ENCODE results near the gene ARL4D. TPM values are rescaled to one million over a fixed set of nuclear protein-coding genes. Genes with fewer than 3 reads are reported as not detected.

Gene ARL4D
- total RNA-seq, 1 experiment from 2014 or later: 4.5 TPM

DNA sequence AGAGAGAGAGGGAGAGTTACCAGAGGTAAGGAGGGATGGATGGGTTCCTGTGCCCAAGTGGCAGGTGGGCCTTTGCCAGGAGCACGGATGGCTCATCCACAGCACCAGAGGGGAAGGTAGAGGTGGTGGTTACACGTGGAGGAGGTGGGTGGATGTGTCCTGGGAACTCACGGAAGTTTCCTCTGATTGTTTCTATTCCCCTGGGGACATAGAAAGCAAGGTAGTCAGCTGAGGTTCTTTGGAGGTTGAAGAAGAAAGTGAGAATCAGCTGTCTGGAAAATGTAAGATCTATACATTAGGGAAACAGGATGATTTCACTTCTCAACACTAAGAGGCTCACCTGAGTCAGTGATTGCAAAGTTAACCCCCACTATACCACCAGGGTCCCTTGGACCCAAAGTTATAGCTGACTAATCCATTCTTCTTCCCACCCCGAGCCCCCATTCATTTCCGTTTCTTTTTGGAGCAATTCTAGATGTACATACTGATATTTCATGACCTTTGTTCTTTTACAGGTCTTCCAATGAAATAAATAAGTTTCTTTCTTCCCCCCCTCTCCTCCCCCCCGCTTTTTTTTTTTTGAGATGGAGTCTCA lies 27.5 kb upstream of the ARL4D start:
- no peaks in the 10 kb centered on the region for H3K9me3 ChIP-seq (ENCODE audit: control insufficient read depth, insufficient read depth, low read depth, low read length)
- TF ChIP-seq, protein P1, sequence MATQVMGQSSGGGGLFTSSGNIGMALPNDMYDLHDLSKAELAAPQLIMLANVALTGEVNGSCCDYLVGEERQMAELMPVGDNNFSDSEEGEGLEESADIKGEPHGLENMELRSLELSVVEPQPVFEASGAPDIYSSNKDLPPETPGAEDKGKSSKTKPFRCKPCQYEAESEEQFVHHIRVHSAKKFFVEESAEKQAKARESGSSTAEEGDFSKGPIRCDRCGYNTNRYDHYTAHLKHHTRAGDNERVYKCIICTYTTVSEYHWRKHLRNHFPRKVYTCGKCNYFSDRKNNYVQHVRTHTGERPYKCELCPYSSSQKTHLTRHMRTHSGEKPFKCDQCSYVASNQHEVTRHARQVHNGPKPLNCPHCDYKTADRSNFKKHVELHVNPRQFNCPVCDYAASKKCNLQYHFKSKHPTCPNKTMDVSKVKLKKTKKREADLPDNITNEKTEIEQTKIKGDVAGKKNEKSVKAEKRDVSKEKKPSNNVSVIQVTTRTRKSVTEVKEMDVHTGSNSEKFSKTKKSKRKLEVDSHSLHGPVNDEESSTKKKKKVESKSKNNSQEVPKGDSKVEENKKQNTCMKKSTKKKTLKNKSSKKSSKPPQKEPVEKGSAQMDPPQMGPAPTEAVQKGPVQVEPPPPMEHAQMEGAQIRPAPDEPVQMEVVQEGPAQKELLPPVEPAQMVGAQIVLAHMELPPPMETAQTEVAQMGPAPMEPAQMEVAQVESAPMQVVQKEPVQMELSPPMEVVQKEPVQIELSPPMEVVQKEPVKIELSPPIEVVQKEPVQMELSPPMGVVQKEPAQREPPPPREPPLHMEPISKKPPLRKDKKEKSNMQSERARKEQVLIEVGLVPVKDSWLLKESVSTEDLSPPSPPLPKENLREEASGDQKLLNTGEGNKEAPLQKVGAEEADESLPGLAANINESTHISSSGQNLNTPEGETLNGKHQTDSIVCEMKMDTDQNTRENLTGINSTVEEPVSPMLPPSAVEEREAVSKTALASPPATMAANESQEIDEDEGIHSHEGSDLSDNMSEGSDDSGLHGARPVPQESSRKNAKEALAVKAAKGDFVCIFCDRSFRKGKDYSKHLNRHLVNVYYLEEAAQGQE (IDR thresholded peaks at IDR 0.05; ENCODE audit: insufficient read depth in 1 of 2, low read depth in 2 of 2, low read length in 1 of 2): no peak
- TF ChIP-seq POLR2AphosphoS5 (IDR thresholded peaks at IDR 0.05; ENCODE audit: low read depth, low read length) (no peak), SIN3A (IDR thresholded peaks at IDR 0.05; ENCODE audit: borderline replicate concordance, insufficient read depth, low read depth, low read length) (no peak), TCF7L2 (IDR thresholded peaks at IDR 0.05; ENCODE audit: low read depth, low read length) (no peak)
- TF ChIP-seq, protein P2, sequence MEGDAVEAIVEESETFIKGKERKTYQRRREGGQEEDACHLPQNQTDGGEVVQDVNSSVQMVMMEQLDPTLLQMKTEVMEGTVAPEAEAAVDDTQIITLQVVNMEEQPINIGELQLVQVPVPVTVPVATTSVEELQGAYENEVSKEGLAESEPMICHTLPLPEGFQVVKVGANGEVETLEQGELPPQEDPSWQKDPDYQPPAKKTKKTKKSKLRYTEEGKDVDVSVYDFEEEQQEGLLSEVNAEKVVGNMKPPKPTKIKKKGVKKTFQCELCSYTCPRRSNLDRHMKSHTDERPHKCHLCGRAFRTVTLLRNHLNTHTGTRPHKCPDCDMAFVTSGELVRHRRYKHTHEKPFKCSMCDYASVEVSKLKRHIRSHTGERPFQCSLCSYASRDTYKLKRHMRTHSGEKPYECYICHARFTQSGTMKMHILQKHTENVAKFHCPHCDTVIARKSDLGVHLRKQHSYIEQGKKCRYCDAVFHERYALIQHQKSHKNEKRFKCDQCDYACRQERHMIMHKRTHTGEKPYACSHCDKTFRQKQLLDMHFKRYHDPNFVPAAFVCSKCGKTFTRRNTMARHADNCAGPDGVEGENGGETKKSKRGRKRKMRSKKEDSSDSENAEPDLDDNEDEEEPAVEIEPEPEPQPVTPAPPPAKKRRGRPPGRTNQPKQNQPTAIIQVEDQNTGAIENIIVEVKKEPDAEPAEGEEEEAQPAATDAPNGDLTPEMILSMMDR (IDR thresholded peaks at IDR 0.05): no peak
- ATAC-seq (no peak), DNase-seq (ENCODE audit: low read depth, low spot score) (no peak)
- no peaks in the 10 kb centered on the region for H3K27me3 ChIP-seq (ENCODE audit: control insufficient read depth, insufficient read depth, low read length)
- no peak overlapping the region for H3K4me3 ChIP-seq (ENCODE audit: low read depth in 2 of 2, low read length in 2 of 2)
- H3K4me1 ChIP-seq (ENCODE audit: control insufficient read depth, insufficient read depth, low read length): peaks cover 12% of the 10 kb centered on the region
- intact Hi-C loops (cut with micrococcal nuclease; ENCODE audit: unreplicated experiment): no loop called here
- ChIA-PET POLR2A (no interaction called here), CTCF (no interaction called here)
- no peaks in the 10 kb centered on the region for H3K36me3 ChIP-seq (ENCODE audit: control insufficient read depth, insufficient read depth, low read length)
- no TSS peak for BruUV-seq (replicated peaks)
- no peak overlapping the region for H3K27ac ChIP-seq (ENCODE audit: low read length)
- in situ Hi-C loops (cut with HindIII; ENCODE audit: low pct_unique_long_range_greater_than_20kb, low sequenced_read_pairs): no loop called here

DNA sequence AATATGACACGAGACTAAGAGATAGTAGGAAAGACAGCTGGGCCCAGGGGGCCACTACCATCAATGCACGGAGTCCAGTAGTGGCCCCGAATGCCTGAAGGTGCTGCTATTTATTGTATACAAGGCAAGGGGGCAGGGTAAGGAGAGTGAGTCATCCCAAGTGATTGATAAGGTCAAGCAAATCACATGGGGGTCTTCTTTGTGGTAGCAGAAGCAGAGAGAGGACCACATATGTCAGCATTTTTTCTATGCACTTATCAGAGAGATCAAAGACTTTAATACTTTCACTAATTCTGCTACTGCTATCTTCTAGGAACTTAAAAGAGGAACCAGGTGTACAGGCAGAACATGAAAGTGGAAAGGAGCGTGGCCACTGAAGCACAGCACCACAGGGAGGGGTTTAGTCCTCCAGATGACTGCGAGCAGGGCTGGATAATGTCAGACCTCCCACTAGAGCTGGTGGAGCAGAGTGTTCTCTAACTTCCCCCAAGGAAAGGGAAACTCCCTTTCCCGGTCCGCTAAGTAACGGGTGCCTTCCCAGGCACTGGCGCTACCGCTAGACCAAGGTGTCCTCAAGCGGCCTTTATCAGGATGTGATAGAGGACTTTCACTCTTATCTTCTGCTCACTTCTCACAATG lies 26.4 kb upstream of the ARL4D start:
- no TSS peak for BruUV-seq (replicated peaks)

More for the DNA sequence above, 26.4 kb upstream of the ARL4D start:
- ATAC-seq (no peak), DNase-seq (ENCODE audit: low read depth, low spot score) (no peak)
- no peaks in the 10 kb centered on the region for H3K36me3 ChIP-seq (ENCODE audit: control insufficient read depth, insufficient read depth, low read length)
- no peak overlapping the region for H3K27ac ChIP-seq (ENCODE audit: low read length)
- no peaks in the 10 kb centered on the region for H3K27me3 ChIP-seq (ENCODE audit: control insufficient read depth, insufficient read depth, low read length)
- POLR2A ChIA-PET: no interaction called here
- no peaks in the 10 kb centered on the region for H3K9me3 ChIP-seq (ENCODE audit: control insufficient read depth, insufficient read depth, low read depth, low read length)
- in situ Hi-C loops (cut with HindIII; ENCODE audit: low pct_unique_long_range_greater_than_20kb, low sequenced_read_pairs): no loop called here
- no peak overlapping the region for H3K4me3 ChIP-seq (ENCODE audit: low read depth in 2 of 2, low read length in 2 of 2)
- intact Hi-C loops (cut with micrococcal nuclease; ENCODE audit: unreplicated experiment): no loop called here
- CTCF ChIA-PET: no interaction called here
- TF ChIP-seq TCF7L2 (IDR thresholded peaks at IDR 0.05; ENCODE audit: low read depth, low read length): no peak
- TF ChIP-seq, protein P1 (IDR thresholded peaks at IDR 0.05; ENCODE audit: insufficient read depth in 1 of 2, low read depth in 2 of 2, low read length in 1 of 2): no peak
- TF ChIP-seq SIN3A (IDR thresholded peaks at IDR 0.05; ENCODE audit: borderline replicate concordance, insufficient read depth, low read depth, low read length): no peak
- TF ChIP-seq, protein P2 (IDR thresholded peaks at IDR 0.05): no peak
- peaks cover 4% of the 10 kb centered on the region; the same call in 1 of the 2 replicates for H3K4me1 ChIP-seq (ENCODE audit: control insufficient read depth, insufficient read depth, low read length)

All from Panc1 (cell line).